ENCODE results near the gene NAV3. TPM values are rescaled to one million over a fixed set of nuclear protein-coding genes. Genes with fewer than 3 reads are reported as not detected.

Gene NAV3
- total and polyA plus RNA-seq, 4 donors = 0.22 to 1.7 (median 0.71) TPM

DNA sequence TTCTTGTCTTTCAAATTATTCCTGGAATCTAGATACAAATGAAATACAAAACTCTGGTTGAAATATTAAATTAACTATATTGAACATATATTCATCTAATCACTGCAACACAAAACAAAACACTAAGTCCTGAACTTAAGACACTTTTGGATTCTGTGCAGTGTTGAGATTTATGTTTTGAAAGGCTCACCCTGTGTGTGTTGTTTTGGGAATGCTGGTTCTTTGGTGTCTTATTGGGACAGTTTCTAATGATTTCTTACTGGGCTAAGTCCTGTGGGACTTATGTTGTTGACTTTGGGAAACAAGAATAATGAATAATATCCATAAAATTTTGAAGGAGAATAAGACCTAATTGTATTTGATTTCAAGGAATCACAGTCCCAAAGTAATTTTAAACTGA, 153.2 kb downstream of the NAV3 start:
- Histone ChIP-seq H3K27me3 (ENCODE audit: control insufficient read depth in 4 of 4, insufficient read depth in 4 of 4, low read length in 3 of 4) (no peaks in the 10 kb centered on the region), H3K4me3 (ENCODE audit: low read depth in 1 of 3, low read length in 3 of 3) (no peak overlapping the region), H3K27ac (ENCODE audit: low read depth in 1 of 2, low read length in 2 of 2) (no peak overlapping the region), H3K4me1 (ENCODE audit: control insufficient read depth in 4 of 4, insufficient read depth in 4 of 4, low read length in 3 of 4) (no peaks in the 10 kb centered on the region), H3K9me3 (ENCODE audit: control insufficient read depth in 4 of 4, low read length in 3 of 4) (no peaks in the 10 kb centered on the region), H3K36me3 (ENCODE audit: control insufficient read depth in 4 of 4, insufficient read depth in 3 of 4, low read depth in 1 of 4, low read length in 3 of 4) (no peaks in the 10 kb centered on the region), H3K9ac (ENCODE audit: low read depth in 1 of 2, low read length in 2 of 2) (no peak overlapping the region)
- TF ChIP-seq HNF4A (conservative IDR thresholded peaks at IDR 0.05) (no peak), FOXA1 (IDR thresholded peaks at IDR 0.05) (no peak), RXRA (IDR thresholded peaks at IDR 0.05) (no peak), JUND (IDR thresholded peaks at IDR 0.05) (no peak), SP1 (IDR thresholded peaks at IDR 0.05) (no peak), HNF4G (IDR thresholded peaks at IDR 0.05) (no peak), FOXA2 (IDR thresholded peaks at IDR 0.05) (no peak), RAD21 (IDR thresholded peaks at IDR 0.05) (no peak), EGR1 (IDR thresholded peaks at IDR 0.05; ENCODE audit: low read depth in 2 of 2) (no peak), GABPA (IDR thresholded peaks at IDR 0.05 in 1 of 2, conservative IDR thresholded peaks at IDR 0.05 in 1 of 2) (no peak), TAF1 (conservative IDR thresholded peaks at IDR 0.05) (no peak), YY1 (IDR thresholded peaks at IDR 0.05) (no peak)
- TF ChIP-seq, protein P1, sequence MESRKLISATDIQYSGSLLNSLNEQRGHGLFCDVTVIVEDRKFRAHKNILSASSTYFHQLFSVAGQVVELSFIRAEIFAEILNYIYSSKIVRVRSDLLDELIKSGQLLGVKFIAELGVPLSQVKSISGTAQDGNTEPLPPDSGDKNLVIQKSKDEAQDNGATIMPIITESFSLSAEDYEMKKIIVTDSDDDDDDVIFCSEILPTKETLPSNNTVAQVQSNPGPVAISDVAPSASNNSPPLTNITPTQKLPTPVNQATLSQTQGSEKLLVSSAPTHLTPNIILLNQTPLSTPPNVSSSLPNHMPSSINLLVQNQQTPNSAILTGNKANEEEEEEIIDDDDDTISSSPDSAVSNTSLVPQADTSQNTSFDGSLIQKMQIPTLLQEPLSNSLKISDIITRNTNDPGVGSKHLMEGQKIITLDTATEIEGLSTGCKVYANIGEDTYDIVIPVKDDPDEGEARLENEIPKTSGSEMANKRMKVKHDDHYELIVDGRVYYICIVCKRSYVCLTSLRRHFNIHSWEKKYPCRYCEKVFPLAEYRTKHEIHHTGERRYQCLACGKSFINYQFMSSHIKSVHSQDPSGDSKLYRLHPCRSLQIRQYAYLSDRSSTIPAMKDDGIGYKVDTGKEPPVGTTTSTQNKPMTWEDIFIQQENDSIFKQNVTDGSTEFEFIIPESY (IDR thresholded peaks at IDR 0.05) = no peak
- TF ChIP-seq, protein P2, sequence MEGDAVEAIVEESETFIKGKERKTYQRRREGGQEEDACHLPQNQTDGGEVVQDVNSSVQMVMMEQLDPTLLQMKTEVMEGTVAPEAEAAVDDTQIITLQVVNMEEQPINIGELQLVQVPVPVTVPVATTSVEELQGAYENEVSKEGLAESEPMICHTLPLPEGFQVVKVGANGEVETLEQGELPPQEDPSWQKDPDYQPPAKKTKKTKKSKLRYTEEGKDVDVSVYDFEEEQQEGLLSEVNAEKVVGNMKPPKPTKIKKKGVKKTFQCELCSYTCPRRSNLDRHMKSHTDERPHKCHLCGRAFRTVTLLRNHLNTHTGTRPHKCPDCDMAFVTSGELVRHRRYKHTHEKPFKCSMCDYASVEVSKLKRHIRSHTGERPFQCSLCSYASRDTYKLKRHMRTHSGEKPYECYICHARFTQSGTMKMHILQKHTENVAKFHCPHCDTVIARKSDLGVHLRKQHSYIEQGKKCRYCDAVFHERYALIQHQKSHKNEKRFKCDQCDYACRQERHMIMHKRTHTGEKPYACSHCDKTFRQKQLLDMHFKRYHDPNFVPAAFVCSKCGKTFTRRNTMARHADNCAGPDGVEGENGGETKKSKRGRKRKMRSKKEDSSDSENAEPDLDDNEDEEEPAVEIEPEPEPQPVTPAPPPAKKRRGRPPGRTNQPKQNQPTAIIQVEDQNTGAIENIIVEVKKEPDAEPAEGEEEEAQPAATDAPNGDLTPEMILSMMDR (IDR thresholded peaks at IDR 0.05; ENCODE audit: low read depth, low read length, missing input control) = no peak
- TF ChIP-seq, protein P3, sequence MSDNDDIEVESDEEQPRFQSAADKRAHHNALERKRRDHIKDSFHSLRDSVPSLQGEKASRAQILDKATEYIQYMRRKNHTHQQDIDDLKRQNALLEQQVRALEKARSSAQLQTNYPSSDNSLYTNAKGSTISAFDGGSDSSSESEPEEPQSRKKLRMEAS (IDR thresholded peaks at IDR 0.05) = no peak
- TF ChIP-seq, protein P4, sequence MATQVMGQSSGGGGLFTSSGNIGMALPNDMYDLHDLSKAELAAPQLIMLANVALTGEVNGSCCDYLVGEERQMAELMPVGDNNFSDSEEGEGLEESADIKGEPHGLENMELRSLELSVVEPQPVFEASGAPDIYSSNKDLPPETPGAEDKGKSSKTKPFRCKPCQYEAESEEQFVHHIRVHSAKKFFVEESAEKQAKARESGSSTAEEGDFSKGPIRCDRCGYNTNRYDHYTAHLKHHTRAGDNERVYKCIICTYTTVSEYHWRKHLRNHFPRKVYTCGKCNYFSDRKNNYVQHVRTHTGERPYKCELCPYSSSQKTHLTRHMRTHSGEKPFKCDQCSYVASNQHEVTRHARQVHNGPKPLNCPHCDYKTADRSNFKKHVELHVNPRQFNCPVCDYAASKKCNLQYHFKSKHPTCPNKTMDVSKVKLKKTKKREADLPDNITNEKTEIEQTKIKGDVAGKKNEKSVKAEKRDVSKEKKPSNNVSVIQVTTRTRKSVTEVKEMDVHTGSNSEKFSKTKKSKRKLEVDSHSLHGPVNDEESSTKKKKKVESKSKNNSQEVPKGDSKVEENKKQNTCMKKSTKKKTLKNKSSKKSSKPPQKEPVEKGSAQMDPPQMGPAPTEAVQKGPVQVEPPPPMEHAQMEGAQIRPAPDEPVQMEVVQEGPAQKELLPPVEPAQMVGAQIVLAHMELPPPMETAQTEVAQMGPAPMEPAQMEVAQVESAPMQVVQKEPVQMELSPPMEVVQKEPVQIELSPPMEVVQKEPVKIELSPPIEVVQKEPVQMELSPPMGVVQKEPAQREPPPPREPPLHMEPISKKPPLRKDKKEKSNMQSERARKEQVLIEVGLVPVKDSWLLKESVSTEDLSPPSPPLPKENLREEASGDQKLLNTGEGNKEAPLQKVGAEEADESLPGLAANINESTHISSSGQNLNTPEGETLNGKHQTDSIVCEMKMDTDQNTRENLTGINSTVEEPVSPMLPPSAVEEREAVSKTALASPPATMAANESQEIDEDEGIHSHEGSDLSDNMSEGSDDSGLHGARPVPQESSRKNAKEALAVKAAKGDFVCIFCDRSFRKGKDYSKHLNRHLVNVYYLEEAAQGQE (IDR thresholded peaks at IDR 0.05) = no peak
- TF ChIP-seq, protein P5, sequence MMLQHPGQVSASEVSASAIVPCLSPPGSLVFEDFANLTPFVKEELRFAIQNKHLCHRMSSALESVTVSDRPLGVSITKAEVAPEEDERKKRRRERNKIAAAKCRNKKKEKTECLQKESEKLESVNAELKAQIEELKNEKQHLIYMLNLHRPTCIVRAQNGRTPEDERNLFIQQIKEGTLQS (IDR thresholded peaks at IDR 0.05) = no peak
- DNase-seq (ENCODE audit: low spot score) = no peak

DNA sequence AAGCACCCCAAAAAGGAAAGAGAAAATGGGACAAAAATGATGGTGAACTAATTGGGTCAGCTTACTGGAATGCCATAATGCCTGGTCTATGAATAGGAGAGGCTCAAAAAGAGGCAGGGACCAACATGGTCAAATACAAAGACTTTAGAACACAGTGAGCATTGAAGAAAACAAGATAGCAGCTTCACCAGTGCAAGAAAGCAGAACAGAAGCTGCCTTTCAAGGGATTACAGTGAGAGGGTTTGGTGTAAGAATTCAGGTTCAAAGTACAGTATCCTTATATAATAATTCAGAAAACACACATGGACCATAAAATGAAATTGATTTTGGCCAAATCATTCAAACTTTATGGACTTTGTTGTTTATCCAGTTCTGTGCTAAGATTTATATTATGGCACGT, 162.1 kb downstream of the NAV3 start:
- H3K9ac ChIP-seq (ENCODE audit: low read depth in 1 of 2, low read length in 2 of 2) = no peak overlapping the region
- H3K9me3 ChIP-seq (ENCODE audit: control insufficient read depth in 4 of 4, low read length in 3 of 4) = no peaks in the 10 kb centered on the region
- no peak overlapping the region for H3K4me3 ChIP-seq (ENCODE audit: low read depth in 1 of 3, low read length in 3 of 3)
- DNase-seq (ENCODE audit: low spot score) = no peak
- no peaks in the 10 kb centered on the region for H3K4me1 ChIP-seq (ENCODE audit: control insufficient read depth in 4 of 4, insufficient read depth in 4 of 4, low read length in 3 of 4)
- H3K27me3 ChIP-seq (ENCODE audit: control insufficient read depth in 4 of 4, insufficient read depth in 4 of 4, low read length in 3 of 4) = no peaks in the 10 kb centered on the region
- no peaks in the 10 kb centered on the region for H3K36me3 ChIP-seq (ENCODE audit: control insufficient read depth in 4 of 4, insufficient read depth in 3 of 4, low read depth in 1 of 4, low read length in 3 of 4)
- TF ChIP-seq, protein P4 (IDR thresholded peaks at IDR 0.05) = no peak
- TF ChIP-seq, protein P5 (IDR thresholded peaks at IDR 0.05) = no peak
- TF ChIP-seq HNF4G (IDR thresholded peaks at IDR 0.05) = no peak
- no peak overlapping the region for H3K27ac ChIP-seq (ENCODE audit: low read depth in 1 of 2, low read length in 2 of 2)
- WGBS = 66% methylated on average over 1 of the region's 1 CpG
